ENCODE data around the gene CAMTA1. TPM values are rescaled to one million over a fixed set of nuclear protein-coding genes. Genes with fewer than 3 reads are reported as not detected.

CAMTA1 gene
- total and polyA plus RNA-seq, 4 donors: 18.0 to 93.5 (median 35.8) TPM

DNA sequence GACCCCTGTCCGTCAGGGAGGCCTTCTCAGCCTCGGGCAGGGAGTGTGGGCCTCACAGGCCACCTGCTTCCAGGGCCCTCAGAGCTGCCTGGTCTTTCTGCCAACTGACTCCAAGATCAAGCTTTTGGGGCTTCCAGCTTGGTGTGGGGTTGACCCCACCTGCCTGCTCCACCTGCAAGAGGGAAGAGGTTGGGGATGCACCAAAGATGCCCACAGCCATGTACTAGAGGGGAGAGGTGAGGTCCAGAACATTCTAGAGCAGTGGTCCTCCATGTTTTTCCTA, 719.1 kb downstream of the CAMTA1 start:
- Histone ChIP-seq H3K4me3 (ENCODE audit: low read depth in 1 of 3, low read length in 3 of 3) (no peak overlapping the region), H3K4me1 (ENCODE audit: control insufficient read depth in 4 of 4, insufficient read depth in 4 of 4, low read length in 3 of 4) (no peaks in the 10 kb centered on the region), H3K9me3 (ENCODE audit: control insufficient read depth in 4 of 4, low read length in 3 of 4) (no peaks in the 10 kb centered on the region), H3K27me3 (ENCODE audit: control insufficient read depth in 4 of 4, insufficient read depth in 4 of 4, low read length in 3 of 4) (no peaks in the 10 kb centered on the region), H3K9ac (ENCODE audit: low read depth in 1 of 2, low read length in 2 of 2) (no peak overlapping the region), H3K27ac (ENCODE audit: low read depth in 1 of 2, low read length in 2 of 2) (no peak overlapping the region), H3K36me3 (ENCODE audit: control insufficient read depth in 4 of 4, insufficient read depth in 3 of 4, low read depth in 1 of 4, low read length in 3 of 4) (no peaks in the 10 kb centered on the region)
- DNase-seq (ENCODE audit: low spot score): no peak
- TF ChIP-seq YY1 (IDR thresholded peaks at IDR 0.05): no peak
- no peak for TF ChIP-seq MAX (IDR thresholded peaks at IDR 0.05)
- no peak for TF ChIP-seq EGR1 (IDR thresholded peaks at IDR 0.05; ENCODE audit: low read depth in 2 of 2)
- TF ChIP-seq GABPA (IDR thresholded peaks at IDR 0.05 in 1 of 2, conservative IDR thresholded peaks at IDR 0.05 in 1 of 2): no peak
- TF ChIP-seq CTCF (IDR thresholded peaks at IDR 0.05; ENCODE audit: low read depth, low read length, missing input control): no peak
- no peak for TF ChIP-seq SP1 (IDR thresholded peaks at IDR 0.05)
- TF ChIP-seq FOXA1 (IDR thresholded peaks at IDR 0.05): no peak
- no peak for TF ChIP-seq REST (IDR thresholded peaks at IDR 0.05)
- TF ChIP-seq NR2F2 (IDR thresholded peaks at IDR 0.05): no peak
- TF ChIP-seq JUND (IDR thresholded peaks at IDR 0.05): no peak
- no peak for TF ChIP-seq RAD21 (IDR thresholded peaks at IDR 0.05)
- TF ChIP-seq, protein P1, sequence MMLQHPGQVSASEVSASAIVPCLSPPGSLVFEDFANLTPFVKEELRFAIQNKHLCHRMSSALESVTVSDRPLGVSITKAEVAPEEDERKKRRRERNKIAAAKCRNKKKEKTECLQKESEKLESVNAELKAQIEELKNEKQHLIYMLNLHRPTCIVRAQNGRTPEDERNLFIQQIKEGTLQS (IDR thresholded peaks at IDR 0.05): no peak
- TF ChIP-seq HNF4A (conservative IDR thresholded peaks at IDR 0.05): no peak
- no peak for TF ChIP-seq TAF1 (conservative IDR thresholded peaks at IDR 0.05)
- WGBS: 95% methylated on average over 2 of the region's 2 CpGs

DNA sequence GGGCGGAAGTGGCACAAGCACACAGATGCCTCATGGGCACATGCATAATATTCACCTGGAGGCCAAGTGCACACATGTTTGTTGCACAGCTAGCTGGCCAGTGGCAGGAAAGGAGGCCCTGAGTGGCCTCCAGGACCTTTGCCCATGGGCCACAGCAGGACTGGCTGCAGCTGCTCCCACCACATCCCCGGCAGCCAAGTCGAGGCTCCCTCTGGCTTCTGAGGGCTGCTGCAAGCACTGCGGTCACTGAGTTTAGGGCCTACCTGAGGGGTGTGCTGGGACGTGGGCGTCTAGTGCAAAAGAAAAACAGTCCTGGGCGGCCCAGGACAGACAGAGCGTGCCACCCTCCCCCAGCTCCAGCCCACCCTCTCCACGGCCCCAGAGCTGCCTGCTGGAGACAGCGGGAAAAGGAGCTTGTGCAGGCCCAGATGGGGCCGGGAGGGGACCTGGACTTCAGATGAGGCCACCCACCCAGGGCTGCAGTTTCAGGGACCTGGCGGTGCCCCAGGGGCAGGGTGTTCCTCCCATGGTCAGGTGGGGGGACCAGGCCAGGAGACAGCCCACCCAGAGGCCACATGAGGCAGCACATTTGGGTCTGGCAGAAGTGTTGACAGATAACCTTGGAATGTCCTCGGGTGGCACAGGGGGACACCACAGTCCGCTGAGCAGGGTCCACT, 720.0 kb downstream of the CAMTA1 start:
- Histone ChIP-seq H3K27ac (ENCODE audit: low read depth in 1 of 2, low read length in 2 of 2) (no peak overlapping the region), H3K9me3 (ENCODE audit: control insufficient read depth in 4 of 4, low read length in 3 of 4) (no peaks in the 10 kb centered on the region), H3K4me1 (ENCODE audit: control insufficient read depth in 4 of 4, insufficient read depth in 4 of 4, low read length in 3 of 4) (no peaks in the 10 kb centered on the region), H3K4me3 (ENCODE audit: low read depth in 1 of 3, low read length in 3 of 3) (no peak overlapping the region), H3K9ac (ENCODE audit: low read depth in 1 of 2, low read length in 2 of 2) (no peak overlapping the region), H3K36me3 (ENCODE audit: control insufficient read depth in 4 of 4, insufficient read depth in 3 of 4, low read depth in 1 of 4, low read length in 3 of 4) (no peaks in the 10 kb centered on the region), H3K27me3 (ENCODE audit: control insufficient read depth in 4 of 4, insufficient read depth in 4 of 4, low read length in 3 of 4) (no peaks in the 10 kb centered on the region)
- WGBS: 93% methylated on average over 14 of the region's 14 CpGs
- no peak for DNase-seq (ENCODE audit: low spot score)
- TF ChIP-seq, protein P1 (IDR thresholded peaks at IDR 0.05): no peak
- TF ChIP-seq JUND (IDR thresholded peaks at IDR 0.05): no peak
- TF ChIP-seq HNF4A (conservative IDR thresholded peaks at IDR 0.05): no peak
- TF ChIP-seq REST (IDR thresholded peaks at IDR 0.05): no peak
- TF ChIP-seq HNF4G (IDR thresholded peaks at IDR 0.05): no peak
- TF ChIP-seq MAX (IDR thresholded peaks at IDR 0.05): no peak
- no peak for TF ChIP-seq YY1 (IDR thresholded peaks at IDR 0.05)
- no peak for TF ChIP-seq RXRA (IDR thresholded peaks at IDR 0.05)
- TF ChIP-seq CTCF (IDR thresholded peaks at IDR 0.05; ENCODE audit: low read depth, low read length, missing input control): no peak
- TF ChIP-seq SP1 (IDR thresholded peaks at IDR 0.05): no peak
- TF ChIP-seq FOXA1 (IDR thresholded peaks at IDR 0.05): no peak
- TF ChIP-seq NR2F2 (IDR thresholded peaks at IDR 0.05): no peak

Measured in liver (tissue), 9 donors.